GM18951 (cell line): ENCODE data around the gene H1-8.
"Not testable (repeated sequence)": the region's sequence is repeated elsewhere in the genome, so short reads cannot be mapped to it uniquely, and the experiment has no call there.

Experiments
- POLR2A ChIP-seq: IDR thresholded peaks from 4 replicates; pipeline ENCODE4 v1.6.1; 2011; ENCODE audit warnings: mild to moderate bottlenecking; ENCODE audit not compliant: insufficient read length, insufficient read depth; ENCODE audit errors: extremely low read depth
- in situ Hi-C: fragments of 300-500 bp; cut with MboI; formaldehyde crosslinking; loops from one replicate; pipeline ENCODE4 v1.12.0; 2022; ENCODE audit warnings: low sequenced_read_pairs, mixed read lengths, inconsistent platforms; ENCODE audit not compliant: unreplicated experiment

H1-8 gene

GRCh38 chr3:129504471-129505100, 38.4 kb upstream of the H1-8 start:
- no peak for TF ChIP-seq POLR2A
- in situ Hi-C loops, result no loop called here

- in situ Hi-C loops, result no loop called here
Observed at GRCh38 chr3:129505341-129505740, 37.6 kb upstream of the H1-8 start.

GRCh38 chr3:129506231-129506742, 36.7 kb upstream of the H1-8 start:
- in situ Hi-C loops, result no loop called here

More at GRCh38 chr3:129505341-129505740, 37.6 kb upstream of the H1-8 start:
- no peak for TF ChIP-seq POLR2A

GRCh38 chr3:129507181-129507831, 35.7 kb upstream of the H1-8 start:
- in situ Hi-C loops, result no loop called here

More at GRCh38 chr3:129506231-129506742, 36.7 kb upstream of the H1-8 start:
- TF ChIP-seq POLR2A, result no peak

GRCh38 chr3:129512595-129512994, 30.4 kb upstream of the H1-8 start:
- in situ Hi-C loops, result no loop called here
- no peak for TF ChIP-seq POLR2A

More at GRCh38 chr3:129507181-129507831, 35.7 kb upstream of the H1-8 start:
- TF ChIP-seq POLR2A, result no peak

GRCh38 chr3:129513705-129514104, 29.3 kb upstream of the H1-8 start:
- no peak for TF ChIP-seq POLR2A
- in situ Hi-C loops, result no loop called here

- no peak for TF ChIP-seq POLR2A
- in situ Hi-C loops, result no loop called here
Observed at GRCh38 chr3:129514110-129514509, 28.9 kb upstream of the H1-8 start.

GRCh38 chr3:129514563-129514962, 28.4 kb upstream of the H1-8 start:
- no peak for TF ChIP-seq POLR2A
- in situ Hi-C loops, result no loop called here

GRCh38 chr3:129515108-129515820, 27.7 kb upstream of the H1-8 start:
- in situ Hi-C loops, result not testable (repeated sequence)

GRCh38 chr3:129515821-129516432, 27.0 kb upstream of the H1-8 start:
- in situ Hi-C loops, result not testable (repeated sequence)

- in situ Hi-C loops, result no loop called here
- TF ChIP-seq POLR2A, result no peak
Observed at GRCh38 chr3:129517516-129517915, 25.5 kb upstream of the H1-8 start.

- in situ Hi-C loops, result no loop called here
- TF ChIP-seq POLR2A, result no peak
Observed at GRCh38 chr3:129518038-129518561, 24.9 kb upstream of the H1-8 start.

GRCh38 chr3:129518581-129518980, 24.4 kb upstream of the H1-8 start:
- TF ChIP-seq POLR2A, result no peak
- in situ Hi-C loops, result no loop called here
